ENCODE data around the gene ADARB1.

Gene ADARB1

DNA sequence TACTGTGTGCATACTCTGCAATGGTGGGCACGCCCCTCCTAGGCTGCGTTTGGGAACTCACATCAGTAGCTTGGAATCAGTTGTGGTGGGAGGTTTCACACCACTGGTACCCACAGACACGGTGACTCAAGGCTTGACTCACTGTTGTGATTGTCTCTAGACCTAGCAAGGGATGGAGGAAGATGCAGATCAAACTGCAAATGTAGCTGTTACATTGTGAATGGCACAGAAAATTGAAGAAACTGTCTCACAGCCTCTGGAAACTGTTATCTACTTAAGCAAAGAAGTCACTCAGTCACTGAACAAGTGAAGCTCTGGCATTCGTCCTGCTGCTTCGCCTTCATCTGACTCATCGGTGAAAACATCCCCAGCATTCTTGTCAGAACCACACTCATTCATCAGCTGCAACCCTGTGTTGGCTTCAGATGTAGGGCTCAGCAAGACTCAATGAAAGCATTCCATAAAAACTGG is 153.8 kb downstream of the ADARB1 start:
- DNase-seq (ENCODE audit: low spot score): peak; percentile 90

DNA sequence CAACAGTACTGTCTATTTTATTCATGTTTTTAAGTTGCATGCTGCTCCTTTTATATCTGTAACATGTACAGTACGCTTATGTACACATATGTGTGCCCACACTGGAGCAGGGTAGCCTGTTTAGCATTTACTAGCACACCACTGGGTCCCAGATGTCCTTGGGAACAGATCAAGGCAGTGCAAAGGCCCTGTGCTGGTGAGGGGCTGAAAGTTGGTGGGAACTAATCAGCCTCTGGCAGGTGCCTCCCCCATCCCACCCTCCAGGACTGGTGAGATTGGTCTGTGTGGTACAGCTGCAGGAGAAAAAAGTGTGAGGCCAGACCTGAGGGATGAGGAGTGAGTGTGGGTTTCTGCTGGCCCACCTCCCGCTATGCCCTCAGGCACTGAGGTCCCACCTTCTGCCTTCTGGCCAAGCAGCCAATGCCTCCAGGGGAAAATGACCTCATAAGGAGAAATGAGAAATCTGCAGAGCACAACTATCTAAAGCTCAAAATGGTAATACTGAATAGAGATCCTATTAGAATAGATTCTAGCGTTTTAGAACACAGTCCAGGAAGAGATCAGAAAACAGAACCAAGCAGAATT is 154.4 kb downstream of the ADARB1 start:
- DNase-seq (ENCODE audit: low spot score): no peak

DNA sequence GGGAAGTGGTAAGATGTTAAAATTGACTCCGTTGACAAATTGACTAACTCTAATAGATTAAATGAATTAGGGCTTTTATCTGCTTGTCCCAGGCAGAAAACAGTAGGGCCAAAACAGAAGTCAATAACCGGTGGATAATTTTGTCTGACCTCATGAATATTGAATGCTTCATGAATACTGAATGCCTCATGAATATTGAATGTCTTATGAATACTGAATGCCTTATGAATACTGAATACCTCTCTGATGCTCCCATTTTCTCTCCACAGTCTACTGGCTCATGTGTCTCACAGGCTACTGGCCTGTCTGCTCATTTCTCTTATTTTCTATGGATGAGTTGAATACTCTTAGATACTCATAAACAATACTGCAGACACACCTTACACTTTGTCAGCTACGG is 157.3 kb downstream of the ADARB1 start:
- DNase-seq (ENCODE audit: low spot score): no peak

DNA sequence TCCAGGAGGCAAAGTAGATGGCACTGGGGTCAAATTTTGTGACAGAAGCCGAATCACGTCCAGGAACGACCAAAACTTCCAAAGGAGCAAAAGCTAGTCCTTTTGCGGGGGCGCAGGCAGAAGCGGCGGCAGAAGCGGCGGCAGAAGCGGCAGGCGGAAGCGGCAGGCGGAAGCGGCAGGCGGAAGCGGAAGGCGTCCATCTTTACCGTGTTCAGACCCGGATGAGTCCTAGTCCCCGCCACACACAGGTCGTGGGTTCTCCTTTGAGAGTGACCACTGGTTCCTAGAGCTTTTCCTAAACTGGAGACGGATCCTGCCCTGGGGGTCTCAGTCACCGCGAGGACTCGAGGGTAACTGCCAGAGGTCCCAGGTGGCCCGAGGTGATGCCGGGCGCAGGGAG is 159.7 kb downstream of the ADARB1 start:
- DNase-seq (ENCODE audit: low spot score): no peak

DNA sequence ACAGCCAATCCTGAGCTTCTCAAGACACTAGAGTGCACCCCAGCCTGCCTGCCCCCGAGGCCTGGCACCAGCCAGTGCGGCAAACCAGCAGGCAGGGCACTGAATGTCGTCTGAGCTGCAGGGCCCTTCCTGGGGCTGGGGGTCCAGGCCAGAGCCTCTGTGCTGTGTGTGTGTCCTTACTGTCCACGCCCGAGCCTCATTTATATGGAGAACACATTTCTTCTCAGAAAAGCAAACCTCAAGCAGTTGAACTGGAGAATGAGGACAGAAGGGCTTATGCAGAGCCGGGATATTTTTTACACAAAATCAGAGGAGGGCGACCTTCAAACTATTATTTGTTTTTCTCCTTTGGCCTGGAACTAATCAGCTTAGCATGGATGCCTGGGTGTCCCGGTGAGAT is 160.6 kb downstream of the ADARB1 start:
- no peak for DNase-seq (ENCODE audit: low spot score)

DNA sequence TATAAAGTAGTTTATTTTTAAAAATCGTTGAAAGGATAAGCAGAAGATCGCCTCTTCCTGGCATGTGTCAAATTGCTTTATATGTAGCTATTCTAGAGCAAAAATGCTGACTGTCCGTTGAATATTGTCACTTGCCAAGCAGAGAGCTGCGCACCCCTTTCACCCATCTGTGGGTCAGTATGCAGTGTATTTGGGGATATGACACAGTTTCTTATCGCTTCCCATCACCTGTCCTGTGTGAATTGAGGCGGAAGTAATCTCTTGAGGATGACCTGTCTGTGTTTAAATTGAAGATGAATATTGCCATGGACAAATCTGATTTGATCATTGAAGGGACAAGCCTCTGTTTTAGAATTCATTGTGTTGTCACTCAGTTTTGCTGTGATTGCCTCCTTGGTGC is 161.1 kb downstream of the ADARB1 start:
- DNase-seq (ENCODE audit: low spot score): no peak

DNA sequence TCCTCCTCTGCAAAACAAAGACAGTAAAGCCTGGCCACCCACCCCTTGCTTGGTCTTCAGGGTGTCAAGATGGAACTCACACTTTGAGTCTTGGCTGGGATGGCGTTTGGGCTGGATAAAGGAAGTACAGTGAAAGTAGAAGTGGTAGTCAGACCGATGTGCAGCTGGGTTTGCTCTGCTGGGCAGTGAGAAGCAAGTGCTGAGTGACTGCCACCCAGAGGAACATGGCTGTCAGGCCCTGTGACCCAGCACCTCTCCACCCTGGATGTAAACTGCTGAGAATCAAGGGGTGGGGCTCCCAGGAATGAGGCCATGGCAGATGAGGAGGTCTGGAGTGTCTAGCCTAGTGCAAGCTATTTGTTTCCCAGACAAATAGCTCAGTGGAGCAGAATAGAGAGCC is 162.1 kb downstream of the ADARB1 start:
- no peak for DNase-seq (ENCODE audit: low spot score)

DNA sequence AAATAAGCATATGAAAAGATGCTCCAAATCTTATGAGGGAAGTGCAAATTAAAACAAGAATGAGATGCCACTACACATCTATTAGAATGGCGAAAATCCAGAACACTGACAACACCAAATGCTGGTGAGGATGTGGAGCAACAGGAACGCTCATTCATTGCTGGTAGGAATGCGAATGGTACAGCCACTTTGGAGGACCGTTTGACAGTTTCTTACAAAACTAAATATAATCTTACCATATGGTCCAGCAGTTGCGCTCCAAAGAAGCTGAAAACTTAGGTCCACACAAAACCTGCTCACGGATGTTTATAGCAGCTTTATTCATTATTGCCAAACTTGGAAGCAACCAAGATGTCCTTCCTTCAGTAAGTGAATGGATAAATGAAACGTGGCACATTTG is 163.0 kb downstream of the ADARB1 start:
- no peak for DNase-seq (ENCODE audit: low spot score)

DNA sequence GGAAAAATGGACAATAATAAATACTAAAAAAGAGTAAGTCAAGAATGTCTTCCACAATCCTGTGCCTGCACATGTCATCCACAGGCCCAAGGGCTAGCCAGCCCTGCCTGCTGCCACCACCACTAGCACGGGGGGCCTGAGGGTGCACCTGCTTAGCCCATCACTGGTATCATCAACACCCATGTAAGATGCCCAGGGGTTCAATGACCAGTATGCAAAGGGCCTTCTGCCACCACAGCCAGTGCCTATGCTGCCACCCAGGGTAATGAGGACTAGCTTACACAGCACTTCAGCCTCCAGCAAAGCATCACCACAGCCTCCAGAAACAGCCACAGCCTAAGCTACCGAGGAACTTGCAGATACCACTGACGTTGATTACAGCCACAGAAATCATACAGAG is 167.0 kb downstream of the ADARB1 start:
- DNase-seq (ENCODE audit: low spot score): no peak

DNA sequence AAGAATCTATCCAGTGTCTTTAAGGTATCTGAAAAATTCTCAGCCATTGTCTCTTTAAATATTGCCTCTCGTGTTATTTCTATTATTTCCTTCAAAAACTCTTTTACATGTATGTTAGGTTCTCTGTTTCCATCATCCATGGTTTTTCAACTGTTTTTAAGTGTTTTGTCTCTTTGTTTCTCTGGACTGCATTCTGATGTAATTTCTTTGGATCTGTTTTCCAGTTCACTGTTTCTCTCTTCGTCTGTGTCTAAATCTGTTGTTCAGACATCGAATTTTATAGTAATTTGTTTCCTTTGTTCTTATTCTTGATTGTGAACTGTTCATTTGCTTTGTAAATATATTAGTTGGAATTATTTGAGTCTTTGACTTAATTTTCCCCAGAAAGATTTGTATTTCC is 169.2 kb downstream of the ADARB1 start:
- DNase-seq (ENCODE audit: low spot score): no peak

DNA sequence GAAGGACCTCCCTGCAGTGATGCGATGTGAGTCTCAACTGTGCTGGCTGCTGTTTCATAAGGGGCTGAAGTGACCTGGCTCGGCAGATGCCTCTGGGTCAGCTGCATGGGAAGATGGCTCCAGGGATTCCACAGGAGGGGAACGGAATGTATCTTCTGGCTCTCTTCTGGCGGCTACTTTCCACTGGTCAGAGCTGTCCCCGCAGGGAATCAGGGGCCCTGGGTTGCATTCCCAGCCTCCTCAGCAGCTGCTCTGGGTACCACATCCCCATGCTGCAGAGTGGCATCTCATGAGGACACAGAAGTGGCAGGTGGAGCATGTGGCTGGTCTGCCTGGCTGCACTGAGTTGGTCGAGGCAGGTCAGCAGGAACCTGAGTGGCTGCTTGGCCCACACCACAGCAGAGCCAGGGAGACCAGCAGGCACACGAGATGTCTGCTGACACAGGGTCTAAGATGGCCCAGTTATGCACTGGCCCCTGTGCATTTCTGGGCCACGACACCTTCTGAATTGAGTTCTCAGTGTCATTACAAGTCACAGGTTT is 170.5 kb downstream of the ADARB1 start:
- DNase-seq (ENCODE audit: low spot score): no peak

DNA sequence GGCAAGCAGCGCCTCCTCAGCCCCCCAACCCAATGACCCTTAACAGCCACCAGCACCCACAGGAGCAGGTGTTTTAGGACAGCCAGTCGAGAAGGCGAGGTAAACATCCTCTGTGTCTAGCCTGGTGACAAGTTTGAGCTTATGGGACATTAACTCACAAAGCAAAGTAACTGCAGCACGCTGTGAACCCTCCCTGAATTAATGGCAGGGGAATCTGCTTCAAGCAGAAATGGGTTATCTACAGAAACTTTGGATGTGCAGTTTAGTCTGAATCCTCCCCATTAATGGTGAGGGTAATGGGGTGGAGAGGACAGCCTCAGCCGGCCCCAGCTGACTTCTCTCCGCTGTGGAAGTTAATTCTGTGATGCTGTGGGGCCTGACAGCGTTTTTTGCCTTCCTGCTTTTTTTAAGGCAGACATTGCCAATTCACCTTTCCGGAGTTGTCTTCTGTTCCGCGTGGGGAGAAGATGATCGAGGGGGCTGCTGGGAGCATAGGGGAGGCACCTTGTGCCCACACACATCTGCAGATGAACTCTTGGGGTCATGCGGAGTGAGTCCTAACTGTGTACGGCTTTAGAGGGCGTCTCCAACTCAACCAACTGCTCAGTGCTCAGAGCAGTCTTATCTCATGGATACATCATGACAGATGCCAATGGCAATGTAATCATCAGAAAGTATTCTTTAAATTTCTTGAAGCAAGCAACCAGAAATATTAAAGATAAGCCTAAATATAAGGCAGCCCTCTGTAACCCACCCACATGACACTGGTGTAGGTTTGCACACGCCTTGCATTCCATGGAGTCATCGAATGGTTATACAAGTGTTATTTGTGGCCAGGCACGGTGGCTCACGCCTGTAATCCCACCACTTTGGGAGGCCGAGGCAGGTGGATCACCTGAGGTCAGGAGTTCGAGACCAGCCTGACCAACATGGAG is 172.3 kb downstream of the ADARB1 start:
- no peak for DNase-seq (ENCODE audit: low spot score)

DNA sequence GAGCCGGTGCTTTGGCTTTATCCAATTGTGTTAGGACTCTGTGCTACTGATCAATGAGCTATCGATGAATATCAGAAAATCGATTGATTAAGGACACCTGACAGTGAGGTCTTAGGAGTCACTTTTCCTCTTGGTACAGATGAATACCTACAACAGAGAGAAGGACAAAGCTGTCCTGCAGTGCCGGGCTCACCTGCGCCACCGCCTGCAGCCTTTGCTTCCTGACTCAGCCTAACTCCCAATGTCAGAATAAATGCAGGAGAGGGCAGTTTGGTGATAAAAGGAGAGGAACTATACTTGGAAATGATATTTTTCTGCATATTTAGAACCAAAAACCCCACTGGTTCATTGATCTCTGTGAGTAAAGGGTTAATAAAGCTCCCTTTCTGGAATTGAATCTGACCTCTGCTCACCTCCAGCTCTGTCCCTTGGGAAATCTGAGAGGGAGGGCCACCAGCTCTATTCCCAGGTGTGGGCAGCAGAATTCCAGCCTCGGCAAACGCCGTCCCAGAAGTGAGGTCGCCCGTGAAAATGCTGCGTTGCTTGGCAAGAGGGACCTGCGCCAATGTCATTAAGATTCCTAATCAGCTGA is 174.0 kb downstream of the ADARB1 start:
- no peak for DNase-seq (ENCODE audit: low spot score)

DNA sequence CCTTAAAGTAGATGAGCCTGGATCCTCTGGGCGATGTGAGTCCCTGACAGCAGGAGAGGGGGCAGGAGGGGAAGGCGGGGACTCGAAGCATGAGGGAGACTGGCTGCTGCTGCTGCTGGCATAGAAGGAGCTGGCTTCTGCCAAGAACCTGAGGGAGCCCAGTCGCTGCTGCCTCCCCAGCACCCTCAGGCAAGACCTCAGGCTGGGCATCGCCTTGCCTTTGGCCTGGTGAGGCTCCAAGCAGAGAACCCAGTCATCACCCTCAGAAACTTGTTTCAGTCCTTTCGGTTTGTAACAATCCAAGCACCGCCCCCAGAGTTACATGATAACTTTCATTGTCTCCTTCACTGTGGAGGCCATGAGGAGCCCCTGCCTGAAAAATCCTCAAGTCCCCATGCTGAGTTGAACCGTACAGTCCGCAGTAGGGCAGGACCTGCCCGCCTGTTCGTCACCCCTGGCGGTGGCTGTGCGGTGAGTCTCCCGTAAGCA is 174.6 kb downstream of the ADARB1 start:
- DNase-seq (ENCODE audit: low spot score): peak; percentile 13

DNA sequence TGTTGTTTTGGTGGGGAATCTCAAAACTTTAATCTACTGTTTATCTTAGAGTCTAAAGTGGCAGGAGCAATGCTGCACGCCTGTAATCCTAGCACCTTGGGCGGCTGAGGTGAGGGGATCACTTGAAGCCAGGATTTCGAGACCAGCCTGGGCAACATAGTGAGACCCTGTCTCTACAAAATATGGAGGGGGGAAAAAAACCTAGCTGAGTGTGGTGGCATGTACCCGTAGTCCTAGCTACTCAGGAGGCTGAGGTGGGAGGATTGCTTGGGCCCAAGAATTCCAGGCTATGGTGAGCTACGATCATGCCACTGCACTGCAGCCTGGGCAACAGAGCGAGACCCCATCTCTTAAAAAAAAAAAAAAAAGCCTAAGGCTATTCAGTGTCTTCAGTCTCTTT is 175.2 kb downstream of the ADARB1 start:
- DNase-seq (ENCODE audit: low spot score): no peak

DNA sequence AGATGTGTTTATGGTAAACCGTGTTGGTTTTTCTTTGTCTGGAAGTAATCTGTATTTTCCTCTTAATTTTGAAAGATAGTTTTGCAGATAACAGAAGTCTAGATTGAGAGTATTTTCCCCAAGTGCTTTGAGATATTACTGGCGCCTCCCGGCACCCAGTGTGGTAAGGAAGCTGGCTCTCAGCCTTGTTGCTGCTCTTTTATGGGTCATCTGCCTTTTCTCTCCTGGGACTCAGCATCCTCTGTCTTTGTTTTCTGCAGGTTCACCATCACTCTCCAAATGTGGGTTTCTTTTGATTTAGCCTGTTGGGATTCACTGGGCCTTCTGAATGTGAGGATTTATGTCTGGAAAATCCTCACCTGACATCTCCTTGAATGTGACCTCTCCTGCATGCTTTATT is 175.9 kb downstream of the ADARB1 start:
- DNase-seq (ENCODE audit: low spot score): no peak

DNA sequence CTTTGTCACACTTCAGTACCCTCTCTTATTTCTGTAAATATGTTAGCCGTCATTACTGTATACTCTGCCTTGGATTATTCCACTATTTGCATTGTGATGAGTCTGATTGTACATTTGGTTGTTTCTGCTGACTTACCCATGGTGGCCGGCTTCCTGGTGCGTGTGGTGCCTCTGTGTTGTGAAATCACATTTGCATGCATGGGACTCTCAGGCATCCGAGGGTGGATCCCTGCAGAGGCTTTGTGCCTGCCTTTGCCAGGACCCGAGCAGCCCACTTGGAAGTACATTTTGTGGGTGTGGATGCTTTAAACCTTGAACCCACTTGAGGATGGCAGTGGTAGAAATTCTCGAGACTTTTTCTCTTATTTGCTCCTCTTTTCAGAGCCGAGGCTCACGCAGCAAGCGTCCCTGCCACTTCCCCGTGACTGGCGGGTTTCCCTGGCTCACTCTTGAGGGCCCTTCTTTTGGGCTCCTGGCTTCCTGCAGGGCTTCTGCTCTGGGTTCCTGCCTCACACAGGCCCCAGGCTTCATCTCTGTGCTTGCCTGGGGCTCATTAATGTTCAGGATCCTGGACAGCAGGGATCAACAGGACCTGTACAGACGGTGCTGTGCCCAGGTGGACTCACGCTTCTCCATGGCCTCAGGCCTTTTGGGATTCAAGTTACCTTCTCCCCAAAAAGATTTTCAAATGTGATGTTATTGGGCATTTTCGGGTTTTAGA is 176.7 kb downstream of the ADARB1 start:
- DNase-seq (ENCODE audit: low spot score): no peak

DNA sequence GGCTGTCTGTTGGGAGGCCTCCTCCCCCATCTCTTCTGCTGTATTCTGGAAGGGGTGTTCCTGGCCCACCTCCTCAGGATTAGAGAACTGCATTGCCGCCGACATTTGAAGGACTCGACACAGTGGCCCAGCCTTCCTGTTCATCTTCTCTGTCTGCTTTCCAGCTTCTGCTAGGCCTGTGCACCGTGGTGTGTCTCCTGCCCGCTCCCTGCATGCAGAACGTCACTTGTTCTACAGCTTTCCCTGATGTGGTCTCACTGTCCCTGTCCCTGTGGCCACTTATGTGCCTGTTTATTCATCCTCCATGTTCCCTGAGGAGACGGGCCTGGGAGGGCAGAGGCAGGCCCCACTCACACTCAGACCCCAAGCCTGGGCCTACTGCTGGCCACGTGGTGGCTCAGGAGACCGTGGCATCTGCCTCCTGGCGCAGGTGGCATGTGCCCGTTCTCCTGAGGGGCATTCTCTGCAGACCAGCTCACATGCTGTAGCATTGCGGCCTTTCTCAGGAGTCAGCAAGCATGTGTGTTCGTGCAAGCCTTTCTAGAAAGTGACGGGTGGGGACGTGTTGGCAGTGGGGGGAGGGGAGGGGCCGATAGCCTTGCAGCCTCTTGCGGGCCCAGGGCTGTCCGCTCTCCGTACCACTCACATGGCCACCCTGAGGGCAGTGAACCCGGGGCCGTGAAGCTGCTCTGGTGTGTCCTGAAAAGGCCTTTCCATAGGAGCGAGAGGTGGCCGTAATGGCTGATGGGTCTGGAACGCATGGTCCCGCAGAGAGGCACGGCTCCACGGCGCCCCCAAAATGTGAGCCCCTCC is 177.5 kb downstream of the ADARB1 start:
- DNase-seq (ENCODE audit: low spot score): no peak

DNA sequence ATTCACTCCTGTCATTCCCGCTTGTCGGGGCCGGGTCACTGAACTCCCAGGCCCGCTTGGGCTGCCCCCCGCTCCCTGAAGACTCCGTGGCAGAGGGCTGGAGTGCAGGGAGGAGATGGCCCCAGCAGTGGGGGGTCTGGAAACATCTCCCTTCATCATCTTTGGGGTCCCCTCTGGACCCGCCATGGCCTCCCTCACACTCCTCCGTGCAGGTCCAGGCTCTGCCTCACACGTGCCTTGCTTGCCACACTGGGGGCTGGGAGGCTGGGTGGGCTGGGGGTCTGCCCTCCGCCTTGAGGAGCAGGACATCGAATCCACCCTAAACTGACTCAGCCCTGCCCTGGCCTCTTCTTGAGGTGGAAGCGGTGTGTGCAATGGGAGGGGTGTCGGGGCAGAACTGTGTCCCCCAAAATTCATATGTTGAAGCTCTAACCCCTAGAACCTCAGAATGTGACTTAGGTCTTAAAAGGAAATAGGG is 178.1 kb downstream of the ADARB1 start:
- DNase-seq (ENCODE audit: low spot score): no peak

DNA sequence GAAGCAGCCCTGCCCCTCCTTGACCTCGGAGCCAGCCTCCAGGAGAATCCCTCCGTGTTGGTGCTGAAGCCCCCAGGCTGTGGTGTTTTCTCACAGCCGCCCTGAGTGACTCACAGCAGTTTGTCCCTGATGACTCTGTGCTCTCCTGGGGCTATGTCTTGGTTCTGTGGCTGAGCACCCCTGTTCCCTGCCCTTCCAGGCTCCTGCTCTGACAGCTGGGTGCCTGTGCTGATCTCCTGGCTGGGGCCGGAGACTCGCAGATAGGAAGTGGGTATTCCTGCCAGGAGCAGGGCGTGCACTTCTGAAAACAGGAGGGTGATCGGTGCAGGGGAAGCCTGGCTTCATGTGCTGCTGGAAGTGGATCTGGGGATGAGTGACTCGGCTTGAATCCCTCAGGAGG is 178.8 kb downstream of the ADARB1 start:
- DNase-seq (ENCODE audit: low spot score): peak; percentile 11
